ENCODE results near the gene NR1H2.

NR1H2 gene

DNA sequence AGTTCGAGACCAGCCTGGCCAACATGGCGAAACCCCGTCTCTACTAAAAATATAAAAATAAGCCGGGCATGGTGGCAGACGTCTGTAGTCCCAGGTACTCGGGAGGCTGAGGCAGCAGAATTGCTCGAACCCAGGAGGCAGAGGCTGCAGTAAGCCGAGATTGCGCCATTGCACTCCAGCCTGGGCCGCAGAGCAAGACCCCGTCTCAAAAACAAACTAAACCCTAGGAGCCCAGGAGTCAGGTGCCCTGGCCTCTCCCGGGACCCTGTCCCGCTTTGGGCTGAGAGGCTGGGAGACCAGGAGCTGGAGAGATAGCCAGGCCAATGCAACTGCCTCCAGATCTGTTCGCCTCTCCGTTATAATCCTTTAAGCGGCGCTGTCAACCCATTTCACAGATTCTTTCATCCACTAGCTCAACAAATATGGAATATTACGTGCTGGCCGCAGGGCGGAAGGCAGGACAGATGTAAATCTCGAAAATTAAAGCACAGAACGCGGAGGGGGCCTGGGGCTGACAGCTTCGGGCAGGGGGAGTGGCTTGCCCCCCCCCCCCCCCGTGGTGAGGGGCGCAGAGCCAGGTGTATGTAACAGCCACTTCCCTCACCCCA is 51.2 kb downstream of the NR1H2 start:
- DNase-seq = no peak

DNA sequence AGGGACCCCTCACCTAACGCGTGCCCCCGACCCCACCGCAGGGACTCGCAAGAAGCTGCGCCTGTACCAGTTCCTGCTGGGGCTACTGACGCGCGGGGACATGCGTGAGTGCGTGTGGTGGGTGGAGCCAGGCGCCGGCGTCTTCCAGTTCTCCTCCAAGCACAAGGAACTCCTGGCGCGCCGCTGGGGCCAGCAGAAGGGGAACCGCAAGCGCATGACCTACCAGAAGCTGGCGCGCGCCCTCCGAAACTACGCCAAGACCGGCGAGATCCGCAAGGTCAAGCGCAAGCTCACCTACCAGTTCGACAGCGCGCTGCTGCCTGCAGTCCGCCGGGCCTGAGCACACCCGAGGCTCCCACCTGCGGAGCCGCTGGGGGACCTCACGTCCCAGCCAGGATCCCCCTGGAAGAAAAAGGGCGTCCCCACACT is 51.8 kb downstream of the NR1H2 start:
- DNase-seq = no peak

DNA sequence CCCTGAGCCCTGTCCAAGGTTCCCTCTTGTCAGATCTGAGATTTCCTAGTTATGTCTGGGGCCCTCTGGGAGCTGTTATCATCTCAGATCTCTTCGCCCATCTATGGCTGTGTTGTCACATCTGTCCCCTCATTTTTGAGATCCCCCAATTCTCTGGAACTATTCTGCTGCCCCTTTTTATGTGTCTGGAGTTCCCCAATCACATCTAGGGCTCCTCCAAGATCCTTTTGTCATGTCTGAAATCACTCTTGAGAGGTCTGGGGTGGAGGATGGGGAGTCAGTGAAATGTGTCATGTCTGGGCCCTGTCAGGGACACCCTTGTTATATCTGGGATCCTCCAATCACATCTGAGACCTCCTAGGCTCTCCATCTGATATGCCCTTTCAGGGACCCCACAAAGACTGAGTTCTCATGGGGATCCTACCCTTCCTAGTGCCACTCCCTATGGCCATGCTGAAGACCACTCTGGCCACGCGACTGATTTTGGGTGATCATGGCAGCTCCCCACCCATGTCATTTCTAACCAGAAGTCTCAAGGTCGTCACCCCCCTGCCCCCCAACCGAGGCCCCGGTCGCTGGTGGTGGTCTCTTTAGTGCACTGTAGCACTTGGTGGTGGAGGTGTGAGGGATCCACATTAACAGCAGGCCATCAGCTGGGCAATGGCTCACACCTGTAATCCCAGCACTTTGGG is 52.7 kb downstream of the NR1H2 start:
- DNase-seq = no peak

DNA sequence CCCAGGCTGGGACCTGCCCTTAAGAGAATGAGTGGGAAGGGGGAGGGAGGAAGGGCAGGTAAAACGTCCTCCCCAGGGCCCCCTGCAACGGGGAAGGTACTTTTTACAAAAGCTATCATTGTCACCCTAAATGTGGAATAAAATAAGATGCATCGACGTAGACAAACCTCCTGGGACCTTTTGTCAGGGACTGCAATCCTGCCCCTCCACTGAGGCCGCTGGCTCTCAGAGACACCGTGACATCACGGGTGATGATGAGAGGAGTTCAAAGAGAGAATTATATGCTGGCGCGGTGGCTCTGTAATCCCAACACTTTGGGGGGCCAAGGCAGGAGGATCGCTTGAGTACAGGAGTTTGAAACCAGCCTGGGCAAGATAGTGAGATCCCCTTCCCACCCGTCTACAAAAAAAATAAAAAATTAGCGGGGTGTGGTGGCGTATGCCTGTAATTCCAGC is 54.7 kb downstream of the NR1H2 start:
- DNase-seq = no peak

DNA sequence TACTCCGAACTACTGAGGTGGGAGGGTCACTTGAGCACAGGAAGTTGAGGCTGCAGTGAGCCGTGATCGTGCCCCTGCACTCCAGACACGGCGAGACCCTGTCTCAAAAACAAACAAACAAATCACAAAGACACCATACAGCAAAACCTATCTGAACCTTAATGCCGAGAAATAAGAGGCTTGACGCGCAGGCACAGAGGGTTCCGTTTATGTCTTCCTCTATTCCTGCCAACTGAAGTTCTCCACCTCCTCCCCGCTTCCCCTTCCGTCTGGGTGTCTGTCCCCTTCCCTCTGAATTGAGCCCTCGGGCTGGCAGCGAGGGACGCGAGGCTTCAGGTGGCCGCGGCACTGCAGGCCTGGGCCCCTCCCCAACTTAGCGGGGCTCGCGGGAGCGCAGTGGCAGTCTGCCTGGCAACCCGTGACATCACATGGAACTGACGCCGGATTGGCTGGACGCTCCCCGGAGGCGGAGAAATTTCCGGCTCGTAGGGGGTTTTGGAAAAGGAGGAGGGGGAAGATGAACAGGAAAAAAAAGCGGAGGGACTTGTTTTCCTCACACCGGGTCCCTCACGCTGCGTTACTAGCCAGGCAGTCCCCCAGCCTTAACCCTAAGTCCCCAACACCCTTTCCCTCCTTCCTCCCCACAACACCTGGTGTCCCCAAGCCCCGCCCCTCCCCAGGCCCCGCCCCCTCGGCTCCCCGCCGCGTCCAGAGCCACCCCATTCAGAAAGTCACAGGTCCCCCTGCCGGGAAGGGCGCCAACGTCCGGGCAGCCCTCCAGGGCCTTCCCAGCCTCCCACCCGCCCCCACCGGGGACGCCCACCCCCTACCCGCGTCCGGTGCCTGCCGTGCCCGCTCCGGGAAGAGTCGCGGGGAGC is 55.3 kb downstream of the NR1H2 start:
- peak; percentile 60 for DNase-seq

DNA sequence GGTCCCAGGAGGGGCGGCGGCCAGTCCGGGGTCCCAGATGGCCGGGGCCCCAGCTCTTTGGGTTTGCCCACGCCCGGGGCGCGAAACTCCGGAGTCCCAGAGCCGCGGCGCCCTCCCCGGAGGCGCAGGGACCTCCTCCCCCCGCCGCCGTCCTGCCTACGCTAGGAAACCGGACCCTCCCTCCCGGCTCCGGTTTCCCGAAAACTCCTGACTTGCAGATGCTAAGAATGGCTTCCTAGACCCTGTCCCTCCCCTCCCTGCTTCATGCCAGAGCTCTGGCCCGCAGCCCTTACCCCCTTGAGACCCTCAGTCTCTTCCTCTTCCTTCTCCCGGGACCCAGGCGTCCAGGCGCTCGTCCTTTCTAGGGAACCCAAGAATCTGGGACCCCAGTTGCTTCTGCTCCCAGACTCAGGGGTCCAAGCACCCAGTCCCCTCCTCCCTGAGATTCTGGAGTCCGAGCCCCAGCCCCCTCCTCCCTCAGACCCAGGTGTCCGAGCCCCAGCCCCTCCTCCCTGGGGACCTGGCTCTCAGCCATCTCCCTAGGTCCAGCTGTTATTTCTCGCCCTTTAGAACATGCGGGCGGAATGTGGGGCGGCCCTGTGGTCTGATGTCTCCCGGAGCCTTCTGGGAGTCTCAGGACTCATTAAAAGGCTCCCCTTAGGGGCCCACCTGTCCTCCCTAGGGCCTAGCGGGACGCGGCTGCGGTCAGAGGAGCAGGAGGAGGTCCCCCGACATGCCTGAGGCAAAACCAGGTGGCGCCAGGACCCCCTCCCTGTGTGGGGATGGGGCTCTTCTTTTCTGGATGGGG is 56.2 kb downstream of the NR1H2 start, which contains the start of gene MYBPC2:
MYBPC2 (plus strand) TSS at position 672 of the 808 bp plus-strand sequence; CDS start at position 734, 62 bp downstream.
- DNase-seq = no peak

All from 8988T (cell line).